GM18861 (cell line): Measurements from ENCODE around the gene EVI2A.
"Not testable (repeated sequence)": the region's sequence is repeated elsewhere in the genome, so short reads cannot be mapped to it uniquely, and the experiment has no call there.

ENCODE experiments used
- ATAC-seq: cut with Tn5 transposase; IDR thresholded peaks from one replicate; pipeline ENCODE4 v1.9.1; 2021; ENCODE audit not compliant: unreplicated experiment

EVI2A gene

GRCh38 chr17:31321481-31321880, at the start of gene EVI2A:
EVI2A (minus strand) TSS chr17:31321622; CDS start chr17:31319013, 2,609 bp downstream.
- no peak for ATAC-seq

DNA sequence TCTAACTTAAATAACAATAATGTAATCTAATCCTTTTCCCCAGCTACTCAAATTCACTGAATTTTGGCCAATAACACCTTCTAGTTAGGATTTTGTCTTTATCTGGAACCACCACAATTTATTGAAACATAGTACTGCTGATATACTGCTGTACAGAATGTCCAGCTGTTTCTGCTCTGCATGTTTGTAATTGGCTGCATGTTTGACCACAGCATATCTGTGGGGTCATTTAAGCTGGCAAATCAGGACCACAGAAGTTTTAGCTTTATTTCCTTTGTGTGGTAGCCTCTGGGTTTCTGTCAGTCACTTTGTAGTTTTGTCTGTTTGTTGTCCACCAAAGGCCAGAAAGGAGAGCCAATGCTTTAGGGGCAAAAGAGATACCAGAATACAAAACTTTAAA, 47.8 kb upstream of the EVI2A start:
- no peak for ATAC-seq

DNA sequence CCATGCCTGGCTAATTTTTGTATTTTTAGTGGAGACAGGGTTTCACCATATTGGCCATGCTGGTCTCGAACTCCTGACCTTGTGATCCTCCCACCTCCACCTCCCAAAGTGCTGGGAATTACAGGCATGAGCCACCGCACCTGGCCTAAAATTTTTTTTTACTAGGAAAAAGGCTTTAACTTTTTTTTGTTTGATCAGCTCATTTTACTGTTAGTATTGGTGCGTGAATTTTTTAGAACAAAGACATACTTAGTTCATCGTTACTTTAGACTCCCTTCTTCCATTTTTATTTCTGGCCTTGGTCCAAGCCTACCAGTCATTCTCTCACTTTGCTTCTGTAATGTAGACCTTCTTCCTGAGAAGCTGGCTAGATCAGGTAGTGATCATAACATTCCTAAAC, 44.7 kb upstream of the EVI2A start:
- ATAC-seq = no peak

GRCh38 chr17:31364012-31364411, 42.6 kb upstream of the EVI2A start:
- no peak for ATAC-seq

GRCh38 chr17:31357839-31358394, 36.5 kb upstream of the EVI2A start:
- no peak for ATAC-seq

GRCh38 chr17:31357091-31357490, 35.7 kb upstream of the EVI2A start:
- ATAC-seq = no peak

GRCh38 chr17:31355935-31356334, 34.5 kb upstream of the EVI2A start:
- no peak for ATAC-seq

DNA sequence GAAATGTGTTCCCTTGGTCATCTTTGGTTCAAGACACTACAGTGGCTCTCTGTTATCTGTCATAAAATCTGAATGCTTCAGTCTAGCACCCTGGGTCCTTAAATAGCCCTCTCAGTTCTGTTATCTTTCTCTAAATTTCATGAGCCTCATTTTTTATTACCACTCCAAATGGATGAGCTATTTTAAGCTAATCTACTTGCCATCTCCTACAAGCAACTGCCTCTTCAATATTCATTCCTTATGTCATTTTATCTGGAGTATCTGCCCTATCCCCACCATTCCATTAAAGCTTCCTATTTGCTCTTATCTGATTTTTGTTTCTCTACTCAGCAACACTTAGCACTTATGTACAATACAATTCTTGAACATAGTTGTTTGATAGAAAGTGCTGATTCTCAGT, 28.0 kb upstream of the EVI2A start:
- no peak for ATAC-seq

DNA sequence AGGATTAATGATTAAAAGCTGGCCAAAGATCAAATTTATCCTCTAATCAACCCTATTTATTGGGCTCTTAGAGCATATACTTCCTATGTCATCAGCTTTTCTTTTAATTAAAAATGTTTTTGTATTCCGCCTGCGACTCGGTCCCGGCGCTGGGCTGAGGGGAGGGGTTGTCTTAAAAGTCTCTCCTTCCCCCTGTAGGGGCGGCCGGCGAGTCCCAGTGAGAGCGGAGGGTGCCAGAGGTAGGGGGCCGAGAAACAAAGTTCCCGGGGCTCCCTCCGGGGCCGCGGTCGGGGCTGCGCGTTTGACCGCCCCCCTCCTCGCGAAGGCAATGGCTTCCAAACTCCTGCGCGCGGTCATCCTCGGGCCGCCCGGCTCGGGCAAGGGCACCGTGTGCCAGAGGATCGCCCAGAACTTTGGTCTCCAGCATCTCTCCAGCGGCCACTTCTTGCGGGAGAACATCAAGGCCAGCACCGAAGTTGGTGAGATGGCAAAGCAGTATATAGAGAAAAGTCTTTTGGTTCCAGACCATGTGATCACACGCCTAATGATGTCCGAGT, 23.8 kb upstream of the EVI2A start:
- not testable (repeated sequence) for ATAC-seq

DNA sequence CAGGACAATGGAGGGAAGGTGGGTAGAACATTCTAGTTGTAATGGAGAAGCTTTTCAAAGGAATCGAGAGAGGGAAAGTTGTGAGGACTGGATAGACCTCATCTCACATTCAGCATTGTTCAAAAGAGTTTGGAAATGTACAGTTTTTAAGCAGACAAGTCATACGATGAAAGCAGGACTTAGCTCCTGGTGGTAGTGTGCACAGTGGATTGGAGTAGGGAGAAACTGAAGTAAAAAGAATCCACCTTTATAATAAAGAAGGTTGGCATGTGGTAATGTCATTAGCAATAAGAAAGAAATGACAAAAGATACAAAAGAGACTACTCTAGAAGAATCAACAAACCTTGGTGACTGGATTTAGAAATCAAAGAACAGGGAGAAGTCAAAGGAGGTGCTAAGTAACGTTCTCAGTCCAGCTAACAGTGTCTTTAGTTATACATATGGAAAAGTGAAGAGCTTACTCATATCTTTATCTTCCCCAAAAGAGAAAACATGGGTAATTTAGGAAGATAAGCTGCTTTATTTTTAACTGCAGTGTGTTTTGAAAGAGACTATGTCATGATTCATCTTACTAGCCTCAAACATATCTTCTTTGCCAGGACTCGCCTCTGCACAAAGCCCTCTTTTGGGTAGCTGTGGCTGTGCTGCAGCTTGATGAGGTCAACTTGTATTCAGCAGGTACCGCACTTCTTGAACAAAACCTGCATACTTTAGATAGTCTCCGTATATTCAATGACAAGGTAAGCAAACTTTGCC, 18.7 kb upstream of the EVI2A start:
- no peak for ATAC-seq

DNA sequence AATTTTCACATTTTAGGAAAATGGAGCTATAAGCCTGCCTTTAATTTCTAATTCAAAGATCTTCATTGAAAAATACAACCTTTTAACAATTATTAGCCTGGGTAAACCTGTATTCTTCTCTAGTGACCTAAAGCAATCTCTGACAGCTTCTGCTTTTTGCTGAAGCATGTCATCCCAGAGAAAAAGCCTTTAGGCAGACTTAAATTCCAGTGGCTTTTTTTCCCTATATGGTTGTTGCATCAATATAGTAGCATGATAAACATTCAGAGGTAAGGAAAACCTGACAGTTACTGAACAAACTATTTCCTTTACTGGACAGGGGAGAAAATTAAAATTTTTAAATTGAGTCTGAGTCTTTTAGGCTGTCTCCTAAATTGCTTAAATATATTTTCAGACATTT, 7.8 kb upstream of the EVI2A start:
- no peak for ATAC-seq

- ATAC-seq = no peak
Measured at GRCh38 chr17:31328160-31328535, 6.7 kb upstream of the EVI2A start.

GRCh38 chr17:31327534-31328159, 6.2 kb upstream of the EVI2A start:
- no peak for ATAC-seq

DNA sequence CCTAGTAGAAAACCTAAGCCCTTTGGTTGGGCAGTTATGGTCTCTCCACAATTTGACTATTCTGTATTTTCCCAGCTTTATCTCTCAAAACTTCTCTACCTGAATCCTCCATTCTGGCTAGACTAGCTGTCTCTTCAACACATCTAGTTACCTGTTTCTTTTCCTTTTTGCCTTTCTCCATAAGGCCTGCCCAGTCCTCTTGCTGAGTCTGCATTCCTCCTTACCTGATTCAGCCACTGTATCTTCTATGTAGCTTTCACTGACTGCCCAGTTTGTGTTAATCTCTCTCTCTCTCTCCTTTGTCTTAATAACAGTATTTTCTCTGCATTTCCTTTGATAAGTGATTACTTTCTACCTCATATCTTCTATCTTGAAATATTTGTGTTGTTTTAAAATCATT, 2.1 kb upstream of the EVI2A start:
- ATAC-seq = no peak

DNA sequence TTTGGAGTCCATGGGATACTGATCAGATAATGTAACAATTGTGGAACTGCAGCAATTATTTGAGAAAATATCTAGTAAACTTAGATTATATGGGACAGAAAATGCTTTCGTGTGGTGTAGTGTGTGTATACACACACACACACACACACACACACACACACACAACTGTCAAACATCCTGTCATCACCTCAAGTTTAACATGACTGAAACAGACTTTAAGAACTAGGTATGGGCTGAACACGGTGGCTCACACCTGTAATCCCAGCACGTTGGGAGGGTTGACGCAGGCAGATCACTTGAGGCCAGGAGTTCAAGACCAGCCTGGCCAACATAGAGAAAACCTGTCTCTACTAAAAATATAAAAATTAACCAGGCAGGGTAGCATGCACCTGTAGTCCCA, 544 bp upstream of the EVI2A start:
- no peak for ATAC-seq

- no peak for ATAC-seq
Measured at GRCh38 chr17:31320791-31321190, 631 bp downstream of the EVI2A start.

GRCh38 chr17:31320241-31320640, 1.2 kb downstream of the EVI2A start:
- no peak for ATAC-seq

GRCh38 chr17:31318851-31319661, 2.4 kb downstream of the EVI2A start:
- ATAC-seq = no peak

DNA sequence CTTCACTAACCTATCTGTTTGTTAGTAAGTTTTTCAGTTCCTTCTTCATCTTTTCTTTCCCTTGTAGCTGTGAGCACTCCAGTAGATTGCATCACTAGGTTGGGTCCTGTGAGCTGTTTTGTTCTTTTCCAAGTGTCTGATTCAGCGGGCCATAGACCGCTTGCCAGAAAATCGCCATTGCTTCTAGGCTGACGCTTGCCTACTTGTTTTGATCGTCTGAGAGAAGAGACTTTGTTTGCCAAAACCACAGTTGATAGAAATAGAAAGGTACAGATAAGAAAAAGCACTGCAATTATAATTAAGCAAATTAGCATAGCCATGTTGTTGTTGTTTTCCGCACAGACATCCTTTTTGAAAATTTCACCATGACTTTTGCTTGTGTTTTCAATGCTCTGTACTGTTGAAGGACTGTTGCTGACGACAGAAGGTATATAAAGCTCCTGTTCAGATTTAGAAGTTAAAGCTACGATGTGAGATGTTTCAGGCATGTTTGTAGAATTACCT, 3.1 kb downstream of the EVI2A start:
- no peak for ATAC-seq

GRCh38 chr17:31314782-31315100, 6.7 kb downstream of the EVI2A start:
- ATAC-seq = no peak
